H9 (cell line): ENCODE measurements around the gene SCGB1A1. TPM values are rescaled to one million over a fixed set of nuclear protein-coding genes. Genes with fewer than 3 reads are reported as not detected.
A peak's percentile ranks its signal among the peaks of the same experiment; 100 is the strongest.

Experiments used
- DNase-seq: peaks from one replicate; pipeline ENCODE4 v3.0.0-alpha.2; 2017
- H2AFZ ChIP-seq: one replicate; pipeline ENCODE4 v1.6.1; 2013; ENCODE audit warnings: mild to moderate bottlenecking, low read length, control low read depth, moderate library complexity
- H2AK5ac ChIP-seq: 2 replicates; pipeline ENCODE4 v1.6.1; 2013; ENCODE audit warnings: low read length, control low read depth, mixed read lengths; ENCODE audit not compliant: insufficient read length
- H2BK120ac ChIP-seq: one replicate; pipeline ENCODE4 v1.6.1; 2013; ENCODE audit warnings: low read depth, mild to moderate bottlenecking, low read length, control low read depth, inconsistent platforms; ENCODE audit not compliant: poor library complexity, severe bottlenecking
- H2BK12ac ChIP-seq: 2 replicates; pipeline ENCODE4 v1.6.1; 2013; ENCODE audit warnings: low read length, control low read depth, mixed read lengths, low read depth; ENCODE audit not compliant: insufficient read length
- H2BK15ac ChIP-seq: 2 replicates; pipeline ENCODE4 v1.6.1; 2013; ENCODE audit warnings: low read depth, low read length, control low read depth
- H2BK20ac ChIP-seq: one replicate; pipeline ENCODE4 v1.6.1; 2013; ENCODE audit warnings: low read depth, mild to moderate bottlenecking, low read length, control low read depth, inconsistent platforms; ENCODE audit not compliant: poor library complexity, severe bottlenecking
- H2BK5ac ChIP-seq: 2 replicates; pipeline ENCODE4 v1.6.1; 2013; ENCODE audit warnings: low read length, control low read depth, mixed read lengths; ENCODE audit not compliant: insufficient read length
- H3K14ac ChIP-seq: 2 replicates; pipeline ENCODE4 v1.6.1; 2013; ENCODE audit warnings: low read length, control low read depth; ENCODE audit not compliant: insufficient read depth
- H3K18ac ChIP-seq: 2 replicates; pipeline ENCODE4 v1.6.1; 2013; ENCODE audit warnings: low read depth, mild to moderate bottlenecking, mixed read lengths, low read length, control low read depth; ENCODE audit not compliant: insufficient read length
- H3K23ac ChIP-seq: 2 replicates; pipeline ENCODE4 v1.6.1; 2013; ENCODE audit warnings: low read length, control low read depth, mixed read lengths, low read depth; ENCODE audit not compliant: insufficient read length
- H3K23me2 ChIP-seq: 2 replicates; pipeline ENCODE4 v1.6.1; 2013; ENCODE audit warnings: low read depth, mild to moderate bottlenecking, mixed read lengths, low read length, control low read depth; ENCODE audit not compliant: insufficient read length, poor library complexity, severe bottlenecking
- H3K27ac ChIP-seq: 2 replicates; pipeline ENCODE4 v1.5.1; 2013; ENCODE audit warnings: low read length, control low read depth, mixed read lengths, low read depth; ENCODE audit not compliant: insufficient read length
- H3K27me3 ChIP-seq: 2 replicates; pipeline ENCODE4 v1.6.1; 2013; ENCODE audit warnings: low read length, control low read depth, inconsistent platforms; ENCODE audit not compliant: insufficient read depth
- H3K4ac ChIP-seq: 2 replicates; pipeline ENCODE4 v1.6.1; 2013; ENCODE audit warnings: low read depth, mild to moderate bottlenecking, control low read depth, inconsistent platforms, low read length, moderate library complexity
- H3K4me1 ChIP-seq: 2 replicates; pipeline ENCODE4 v1.6.1; 2013; ENCODE audit warnings: low read length, control low read depth, inconsistent platforms; ENCODE audit not compliant: insufficient read depth
- H3K4me2 ChIP-seq: 2 replicates; pipeline ENCODE4 v1.6.1; 2013; ENCODE audit warnings: low read length, control low read depth, mixed read lengths; ENCODE audit not compliant: insufficient read length, insufficient read depth
- H3K56ac ChIP-seq: 2 replicates; pipeline ENCODE4 v1.6.1; 2013; ENCODE audit warnings: low read depth, mild to moderate bottlenecking, mixed read lengths, low read length, control low read depth; ENCODE audit not compliant: insufficient read length
- H3K79me1 ChIP-seq: 2 replicates; pipeline ENCODE4 v1.6.1; 2013; ENCODE audit warnings: low read depth, mild to moderate bottlenecking, moderate library complexity, low read length, control low read depth, inconsistent platforms; ENCODE audit not compliant: insufficient read depth, poor library complexity, severe bottlenecking
- H3K79me2 ChIP-seq: 2 replicates; pipeline ENCODE4 v1.6.1; 2013; ENCODE audit warnings: low read length, control low read depth, inconsistent platforms; ENCODE audit not compliant: insufficient read depth
- H3K9ac ChIP-seq: 2 replicates; pipeline ENCODE4 v1.6.1; 2013; ENCODE audit warnings: low read length, control low read depth, mixed read lengths; ENCODE audit not compliant: insufficient read length; ENCODE audit errors: extremely low read depth
- H3K9me3 ChIP-seq: one replicate; pipeline ENCODE4 v1.6.1; 2013; ENCODE audit warnings: low read depth, low read length, inconsistent platforms; ENCODE audit not compliant: control insufficient read depth
- H3T11ph ChIP-seq: one replicate; pipeline ENCODE4 v1.6.1; 2013; ENCODE audit warnings: mild to moderate bottlenecking, low read length, control low read depth, inconsistent platforms
- H4K20me1 ChIP-seq: one replicate; pipeline ENCODE4 v1.6.1; 2013; ENCODE audit not compliant: control insufficient read depth, insufficient read length, insufficient read depth
- H4K5ac ChIP-seq: 2 replicates; pipeline ENCODE4 v1.6.1; 2013; ENCODE audit warnings: low read depth, mild to moderate bottlenecking, mixed read lengths, low read length, control low read depth; ENCODE audit not compliant: insufficient read length
- H4K8ac ChIP-seq: replicated peaks from 2 replicates; pipeline ENCODE4 v1.6.1; 2013; ENCODE audit warnings: low read length, control low read depth, mixed read lengths, low read depth; ENCODE audit not compliant: insufficient read length
- H4K91ac ChIP-seq: 2 replicates; pipeline ENCODE4 v1.6.1; 2013; ENCODE audit warnings: low read depth, mild to moderate bottlenecking, moderate library complexity, mixed read lengths, low read length, control low read depth; ENCODE audit not compliant: insufficient read length
- H3K27ac Mint-ChIP-seq, 3 experiments: 2 replicates in 2 of 3; 3 replicates in 1 of 3; pipeline ENCODE4 v1.8.0; 2020 to 2021; ENCODE audit warnings: mixed read lengths in 3 of 3, mild to moderate bottlenecking in 1 of 3, moderate library complexity in 1 of 3
- H3K27me3 Mint-ChIP-seq: 2 replicates; pipeline ENCODE4 v1.8.0; 2021; ENCODE audit warnings: low read depth, mild to moderate bottlenecking, moderate library complexity, mixed read lengths
- H3K36me3 Mint-ChIP-seq, 3 experiments: 2 replicates in 2 of 3; 3 replicates in 1 of 3; pipeline ENCODE4 v1.8.0; 2020 to 2021; ENCODE audit warnings: low read depth in 3 of 3, mixed read lengths in 3 of 3; ENCODE audit not compliant: insufficient read depth in 1 of 3
- H3K4me1 Mint-ChIP-seq, 2 experiments: 2 replicates each; pipeline ENCODE4 v1.8.0; 2020; ENCODE audit warnings: mixed read lengths in 2 of 2
- H3K4me3 Mint-ChIP-seq, 2 experiments: 2 replicates in 1 of 2; 3 replicates in 1 of 2; pipeline ENCODE4 v1.8.0; 2020 to 2021; ENCODE audit warnings: mild to moderate bottlenecking in 2 of 2, mixed read lengths in 2 of 2, moderate library complexity in 1 of 2
- H3K9me3 Mint-ChIP-seq, 2 experiments: 2 replicates in 1 of 2; 3 replicates in 1 of 2; pipeline ENCODE4 v1.8.0; 2020; ENCODE audit warnings: mild to moderate bottlenecking in 2 of 2, mixed read lengths in 2 of 2, moderate library complexity in 1 of 2
- CTCF ChIP-seq: fragments of 200-600 bp; sonication (generic); conservative IDR thresholded peaks from 3 replicates; pipeline ENCODE4 v1.8.0; 2021; ENCODE audit warnings: antibody characterized with exemption, mild to moderate bottlenecking
- WGBS: extraction: QIAGEN DNeasy Blood & Tissue Kit; methylation state at CpG from one replicate; pipeline ENCODE4 v1.1.7; 2013; ENCODE audit warnings: missing lambda C conversion rate, low lambda C conversion rate, mixed read lengths; ENCODE audit not compliant: insufficient read length; ENCODE audit errors: extremely low coverage; 5-methylcytosine and 5-hydroxymethylcytosine counted together
- total RNA-seq: library from RNA; stranded (reverse); gene quantifications from 2 replicates; pipeline ENCODE4 v1.2.1, GENCODE V29; 2021

SCGB1A1 gene
- total RNA-seq, 1 experiment from 2014 or later: not detected

- H3K23me2 ChIP-seq: no peaks in the 10 kb centered on the region
- Mint-ChIP-seq H3K27me3 (peaks cover 4% of the 10 kb centered on the region), H3K36me3 (no peaks in the 10 kb centered on the region; a peak in 1 of 7 replicates), H3K4me1 (peaks cover 19 to 45% of the 10 kb centered on the region in 2 experiments), H3K27ac (peak overlapping the region in 2 of 3 experiments; percentile 55 to 70; a peak in 1 of 7 replicates), H3K4me3 (no peak overlapping the region), H3K9me3 (no peaks in the 10 kb centered on the region)
- no peak for DNase-seq
- peak overlapping the region; percentile 7 for H3K18ac ChIP-seq
- H3K4me2 ChIP-seq: no peak overlapping the region
- no peaks in the 10 kb centered on the region for H3K27me3 ChIP-seq
- H2BK20ac ChIP-seq: no peak overlapping the region
- no peak overlapping the region for H4K8ac ChIP-seq
- no peak overlapping the region for H2BK15ac ChIP-seq
- no peak for TF ChIP-seq CTCF
- no peaks in the 10 kb centered on the region for H3K9me3 ChIP-seq
- no peak overlapping the region for H2AK5ac ChIP-seq
- no peak overlapping the region for H3K14ac ChIP-seq
- H3T11ph ChIP-seq: no peak overlapping the region
- H3K27ac ChIP-seq: no peak overlapping the region
- H3K79me2 ChIP-seq: no peaks in the 10 kb centered on the region
- H3K9ac ChIP-seq: no peak overlapping the region
- H3K79me1 ChIP-seq: no peaks in the 10 kb centered on the region
- no peak overlapping the region for H2BK5ac ChIP-seq
- H3K23ac ChIP-seq: no peak overlapping the region
- no peak overlapping the region for H4K5ac ChIP-seq
- no peaks in the 10 kb centered on the region for H4K20me1 ChIP-seq
- no peak overlapping the region for H2AFZ ChIP-seq
- no peak overlapping the region for H2BK12ac ChIP-seq
- no peak overlapping the region for H3K56ac ChIP-seq
- H3K4ac ChIP-seq: no peak overlapping the region
- no peaks in the 10 kb centered on the region; the same call in 1 of the 2 replicates for H3K4me1 ChIP-seq
- no peak overlapping the region for H4K91ac ChIP-seq
- no CpG with 5 or more reads among the region's 5 CpGs for WGBS
- H2BK120ac ChIP-seq: no peak overlapping the region
Observed at GRCh38 chr11:62401356-62401755, 17.5 kb upstream of the SCGB1A1 start.
